ENCODE results near the gene TRMT13. TPM values are rescaled to one million over a fixed set of nuclear protein-coding genes. Genes with fewer than 3 reads are reported as not detected.
"Not testable (repeated sequence)": the region's sequence is repeated elsewhere in the genome, so short reads cannot be mapped to it uniquely, and the experiment has no call there.

TRMT13 gene
- total RNA-seq, 1 donor: 10.9 TPM

GRCh38 chr1:100198596-100198995 is 65.6 kb downstream of the TRMT13 start:
- H3K27ac ChIP-seq (ENCODE audit: low read depth, low read length): no peak overlapping the region
- H3K36me3 ChIP-seq (ENCODE audit: insufficient read depth, low read length): peaks cover 15% of the 10 kb centered on the region
- H3K79me2 ChIP-seq (ENCODE audit: insufficient read depth, low read length): no peaks in the 10 kb centered on the region
- no peak overlapping the region for H2AFZ ChIP-seq (ENCODE audit: low read length)
- DNase-seq (ENCODE audit: insufficient read length, low spot score, missing footprints): no peak
- H4K20me1 ChIP-seq (ENCODE audit: insufficient read depth, low read length): no peaks in the 10 kb centered on the region
- H3K4me2 ChIP-seq (ENCODE audit: insufficient read depth, low read length): no peak overlapping the region
- H3K4me1 ChIP-seq (ENCODE audit: insufficient read depth, low read length): no peaks in the 10 kb centered on the region
- no peak for TF ChIP-seq CTCF (IDR thresholded peaks at IDR 0.05; ENCODE audit: extremely low read depth, low read depth, low read length)
- H3K27me3 ChIP-seq (ENCODE audit: insufficient read depth, low read length): no peaks in the 10 kb centered on the region
- H3K9me3 ChIP-seq (ENCODE audit: low read depth, low read length): no peaks in the 10 kb centered on the region
- no peak overlapping the region for H3K4me3 ChIP-seq (ENCODE audit: insufficient read depth, low read length)

- H4K20me1 ChIP-seq (ENCODE audit: insufficient read depth, low read length); H3K27ac ChIP-seq (ENCODE audit: low read depth, low read length); DNase-seq (ENCODE audit: insufficient read length, low spot score, missing footprints); H3K27me3 ChIP-seq (ENCODE audit: insufficient read depth, low read length); H3K9me3 ChIP-seq (ENCODE audit: low read depth, low read length); H2AFZ ChIP-seq (ENCODE audit: low read length); H3K4me1 ChIP-seq (ENCODE audit: insufficient read depth, low read length); H3K4me3 ChIP-seq (ENCODE audit: insufficient read depth, low read length); H3K4me2 ChIP-seq (ENCODE audit: insufficient read depth, low read length); H3K79me2 ChIP-seq (ENCODE audit: insufficient read depth, low read length): not testable (repeated sequence)
- H3K36me3 ChIP-seq (ENCODE audit: insufficient read depth, low read length): peaks cover 15% of the 10 kb centered on the region
Observed at GRCh38 chr1:100200060-100200459, 67.1 kb downstream of the TRMT13 start.

Small RNA genes lying within 50 kb of the gene (small RNA-seq; reads per million reads assigned to genes)
- gene AC093019.1: not detected
- not detected for gene RPL23AP90

Other genes with a start within 250 kb of the TRMT13 start
- 24.6 and 28.3 TPM in 2 replicates for gene SLC35A3, start 163.2 kb upstream of the TRMT13 start, total RNA-seq
- 2.1 and 2.5 TPM in 2 replicates for gene SASS6, start 233 bp upstream of the TRMT13 start, total RNA-seq
- 0.36 and 1.2 TPM in 2 replicates for gene LRRC39, start 45.1 kb downstream of the TRMT13 start, total RNA-seq
- 6.9 and 8.0 TPM in 2 replicates for gene DBT, start 116.7 kb downstream of the TRMT13 start, total RNA-seq
- gene RTCA, start 133.1 kb downstream of the TRMT13 start, total RNA-seq: 31.2 and 38.7 TPM in 2 replicates
- gene CDC14A, start 219.3 kb downstream of the TRMT13 start, total RNA-seq: 6.5 and 6.9 TPM in 2 replicates